Stimulated activated CD4-positive, alpha-beta T cell treated with anti-CD3 and anti-CD28 coated beads, Interleukin-4, amount 100 ng/mL, for 24 hours (primary cell): ENCODE results near the gene MASP2.

Experiments
- DNase-seq: peaks from one replicate; pipeline ENCODE4 v3.0.0-alpha.2; 2020

Gene MASP2

GRCh38 chr1:10987840-10988417, 59.1 kb downstream of the MASP2 start:
- DNase-seq = no peak

- DNase-seq = no peak
Observed at GRCh38 chr1:10986525-10986890, 60.5 kb downstream of the MASP2 start.

- no peak for DNase-seq
Observed at GRCh38 chr1:10980841-10981727, 66.0 kb downstream of the MASP2 start.

- no peak for DNase-seq
Observed at GRCh38 chr1:10980094-10980577, 66.9 kb downstream of the MASP2 start.

GRCh38 chr1:10979483-10979920, 67.5 kb downstream of the MASP2 start:
- DNase-seq = no peak

GRCh38 chr1:10978719-10979118, 68.3 kb downstream of the MASP2 start:
- DNase-seq = no peak
